K562 (cell line): Measurements from ENCODE around the gene SERINC3. TPM values are rescaled to one million over a fixed set of nuclear protein-coding genes. Genes with fewer than 3 reads are reported as not detected.

Source experiments
- BDP1 ChIP-seq: IDR thresholded peaks from 3 replicates; pipeline ENCODE4 v1.6.1; 2011; ENCODE audit not compliant: insufficient read length, insufficient read depth
- CHAMP1 ChIP-seq: fragments of 450-650 bp; IDR thresholded peaks from 2 replicates; pipeline ENCODE4 v1.6.1; 2016; ENCODE audit warnings: mild to moderate bottlenecking
- DEAF1 ChIP-seq: fragments of 450-650 bp; formaldehyde crosslinking; IDR thresholded peaks from 2 replicates; pipeline ENCODE4 v1.4.0; 2020; ENCODE audit warnings: mild to moderate bottlenecking, moderate library complexity
- FOXM1 ChIP-seq, 2 experiments: fragments of 450-650 bp in 1 of 2; sonication (generic) in 1 of 2; formaldehyde crosslinking in 1 of 2; IDR thresholded peaks; 2 replicates each; pipeline versions ENCODE4 v1.6.1 to v1.9.0; 2017 to 2022; ENCODE audit warnings: low read depth in 2 of 2, mild to moderate bottlenecking in 2 of 2, missing genetic modification reagents in 1 of 2, moderate library complexity in 1 of 2
- LEF1 ChIP-seq: fragments of 450-650 bp; IDR thresholded peaks from 2 replicates; pipeline ENCODE4 v1.6.1; 2016; ENCODE audit warnings: mild to moderate bottlenecking
- MIER1 ChIP-seq: fragments of 450-650 bp; IDR thresholded peaks from 2 replicates; pipeline ENCODE4 v1.6.1; 2016; ENCODE audit warnings: antibody characterized with exemption, mild to moderate bottlenecking, low read depth
- MITF ChIP-seq: IDR thresholded peaks from 2 replicates; pipeline ENCODE4 v1.6.1; 2014; ENCODE audit warnings: antibody characterized with exemption
- MNT ChIP-seq, 2 experiments: fragments of 450-650 bp; conservative IDR thresholded peaks; 2 replicates each; pipeline ENCODE4 v1.6.1; 2017; ENCODE audit warnings: mild to moderate bottlenecking in 2 of 2, moderate library complexity in 2 of 2
- NFATC3 ChIP-seq: fragments of 450-650 bp; IDR thresholded peaks from 2 replicates; pipeline ENCODE4 v1.6.1; 2017; ENCODE audit warnings: mild to moderate bottlenecking
- RREB1 ChIP-seq: fragments of 250-450 bp; sonication (Bioruptor Pico); IDR thresholded peaks from 2 replicates; pipeline ENCODE4 v1.4.0; 2020
- ZKSCAN8 ChIP-seq: fragments of 200-800 bp; sonication (Bioruptor generic); IDR thresholded peaks from 2 replicates; pipeline ENCODE4 v1.6.1; 2016; ENCODE audit warnings: missing genetic modification characterization, missing compliant biosample characterization
- ZNF197 ChIP-seq: fragments of 200-800 bp; sonication (Bioruptor generic); IDR thresholded peaks from 2 replicates; pipeline ENCODE4 v1.6.1; 2016; ENCODE audit warnings: low read depth, missing genetic modification characterization, missing compliant biosample characterization
- ZNF24 ChIP-seq: fragments of 450-650 bp; IDR thresholded peaks from 2 replicates; pipeline ENCODE4 v1.6.1; 2016
- polyA plus RNA-seq, 8 experiments: library from polyadenylated mRNA; depleted of rRNA in 4 of 8; stranded (reverse) in 5 of 8; unstranded in 3 of 8; fragments of >200 nt; fragmentation: Nextera tagmentation in 2 of 8; fragmentation: Illumina TruSeq in 1 of 8; extraction: Ambion mirVana in 2 of 8; extraction: Trizol in 1 of 8; gene quantifications; 2 replicates each; pipeline versions ENCODE4 v1.2.1 to v1.2.3, GENCODE V29; 2011 to 2014; ENCODE audit warnings: inconsistent platforms in 1 of 8, missing spikeins in 1 of 8
- total RNA-seq, 7 experiments: library from RNA; depleted of rRNA in 6 of 7; stranded (reverse); fragments of >200 nt in 6 of 7; fragmentation: Illumina TruSeq in 2 of 7; extraction: Trizol in 2 of 7; gene quantifications; 2 replicates each; pipeline versions ENCODE4 v1.2.1 to v1.2.3, GENCODE V29; 2011 to 2021; ENCODE audit warnings: low replicate concordance in 1 of 7

SERINC3 gene
- total and polyA plus RNA-seq, 9 of the 15 experiments (the other 6 are each of a cell fraction or from before 2014, with no cell fraction given) = 24.7 to 107 (median 48.8) TPM

GRCh38 chr20:44552950-44553908 is 31.4 kb upstream of the SERINC3 start (continued):
- TF ChIP-seq LEF1 (peak; percentile 21; the same call in 1 of the 2 replicates), BDP1 (no peak), FOXM1 (IDR thresholded peaks at IDR 0.05; ENCODE audit: low read depth) (no peak), FOXM1 (CRISPR knock-in tag; IDR thresholded peaks at IDR 0.05; ENCODE audit: low read depth) (no peak), ZNF24 (no peak), ZNF197 (CRISPR knock-in tag) (0 out of 2 replicates have a peak, but pooled peaks have one; percentile 64), NFATC3 (no peak), MNT (conservative IDR thresholded peaks at IDR 0.05) (0 out of 4 replicates have a peak, but pooled peaks of 1 of the 2 experiments have one; percentile 11), MITF (no peak), MIER1 (no peak), RREB1 (no peak), ZKSCAN8 (CRISPR knock-in tag) (no peak), CHAMP1 (no peak), DEAF1 (CRISPR knock-in tag) (no peak)
